K562 (cell line): Measurements from ENCODE around the gene TTYH2. TPM values are rescaled to one million over a fixed set of nuclear protein-coding genes. Genes with fewer than 3 reads are reported as not detected.

ENCODE experiments used
- ATAC-seq: fragments of 200-7000 bp; cut with Tn5 transposase; 3 replicates; pipeline ENCODE4 v1.9.1; 2020; ENCODE audit warnings: moderate library complexity
- BruUV-seq: library from RNA; stranded (reverse); fragments of 400-500 nt; replicated peaks from 2 replicates; lab custom pipeline; 2021; lab: Mats Ljungman, UMichigan
- CTCF ChIA-PET: fragments of 300-600 bp; formaldehyde crosslinking; extraction: SDS; loops from one replicate; lab custom pipeline; 2021; ENCODE audit warnings: low intra/inter-chr PET ratio; lab: Yijun Ruan, JAX
- POLR2A ChIA-PET: fragments of 300-600, 350-650 bp; sonication (Branson Sonifier 250); formaldehyde crosslinking; extraction: SDS; loops from one replicate; lab custom pipeline; 2021; ENCODE audit warnings: antibody characterized with exemption, inconsistent platforms; lab: Yijun Ruan, JAX
- DNase-seq, 4 experiments: peaks; one replicate each; pipeline versions ENCODE4 v3.0.0 to v3.0.0-alpha.2; 2011 to 2018; ENCODE audit warnings: low spot score in 3 of 4, mixed read lengths in 3 of 4; ENCODE audit errors: extremely low read depth in 1 of 4
- FAIRE-seq: peaks from 2 replicates; lab custom pipeline; 2011; peaks lifted over from hg19 to GRCh38; lab: Jason Lieb, UNC
- H2AFZ ChIP-seq: 2 replicates; pipeline ENCODE4 v1.6.0; 2011; ENCODE audit warnings: low read depth, low read length, control low read depth, inconsistent platforms
- H3K27ac ChIP-seq: fragments of 200-600 bp; 3 replicates; pipeline ENCODE4 v1.8.0; 2011; ENCODE audit warnings: low read depth, mild to moderate bottlenecking, control low read depth, inconsistent platforms, low read length, moderate library complexity, mixed read lengths; ENCODE audit errors: extremely low read depth
- H3K27me3 ChIP-seq, 2 experiments: fragments of 300-600 bp in 1 of 2; 2 replicates in 1 of 2; 3 replicates in 1 of 2; pipeline versions ENCODE4 v1.6.0 to v1.8.0; 2011; ENCODE audit warnings: inconsistent platforms in 2 of 2, low read length in 2 of 2, mild to moderate bottlenecking in 1 of 2, mixed read lengths in 1 of 2, moderate library complexity in 1 of 2; ENCODE audit not compliant: control insufficient read depth in 2 of 2, insufficient read depth in 2 of 2
- H3K36me3 ChIP-seq: fragments of 300-600 bp; 3 replicates; pipeline ENCODE4 v1.8.0; 2011; ENCODE audit warnings: mild to moderate bottlenecking, low read length, inconsistent platforms; ENCODE audit not compliant: control insufficient read depth, insufficient read depth
- H3K4me1 ChIP-seq, 2 experiments: fragments of 200-600 bp in 1 of 2; replicated peaks in 1 of 2; 2 replicates in 1 of 2; 3 replicates in 1 of 2; pipeline versions ENCODE4 v1.5.1 to v1.8.0; 2011; ENCODE audit warnings: inconsistent platforms in 2 of 2, low read length in 2 of 2, mild to moderate bottlenecking in 1 of 2, mixed read lengths in 1 of 2, moderate library complexity in 1 of 2; ENCODE audit not compliant: control insufficient read depth in 2 of 2, insufficient read depth in 2 of 2
- H3K4me2 ChIP-seq: 2 replicates; pipeline ENCODE4 v1.6.1; 2011; ENCODE audit warnings: low read length, control low read depth, inconsistent platforms, mixed read lengths; ENCODE audit not compliant: insufficient read depth
- H3K4me3 ChIP-seq: fragments of 200-600 bp; sonication (generic), shearing (Covaris generic); 2 replicates; pipeline ENCODE4 v1.5.1; 2016; ENCODE audit warnings: control low read depth, inconsistent platforms
- H3K79me2 ChIP-seq: fragments of 200-600 bp; 3 replicates; pipeline ENCODE4 v1.8.0; 2011; ENCODE audit warnings: low read length, inconsistent platforms; ENCODE audit not compliant: control insufficient read depth, insufficient read depth
- H3K9ac ChIP-seq, 2 experiments: 2 replicates each; pipeline versions ENCODE4 v1.6.0 to v1.6.1; 2011; ENCODE audit warnings: low read depth in 2 of 2, low read length in 2 of 2, control low read depth in 1 of 2, inconsistent platforms in 1 of 2, mild to moderate bottlenecking in 1 of 2, mixed read lengths in 1 of 2; ENCODE audit not compliant: insufficient read depth in 1 of 2
- H3K9me1 ChIP-seq: one replicate; pipeline ENCODE4 v1.6.0; 2011; ENCODE audit warnings: inconsistent platforms, mild to moderate bottlenecking, low read length, moderate library complexity; ENCODE audit not compliant: control insufficient read depth, insufficient read depth
- H3K9me3 ChIP-seq: replicated peaks from 2 replicates; pipeline ENCODE4 v1.5.1; 2011; ENCODE audit warnings: low read depth, low read length, inconsistent platforms; ENCODE audit not compliant: control insufficient read depth, insufficient read depth
- H4K20me1 ChIP-seq: replicated peaks from 2 replicates; pipeline ENCODE4 v1.6.1; 2011; ENCODE audit warnings: low read length, inconsistent platforms, mixed read lengths; ENCODE audit not compliant: control insufficient read depth, insufficient read depth
- CBX3 ChIP-seq, 2 experiments: IDR thresholded peaks; 1 replicate in 1 of 2; 2 replicates in 1 of 2; pipeline ENCODE4 v1.6.1; 2012; ENCODE audit warnings: inconsistent platforms in 2 of 2, low read length in 2 of 2, borderline replicate concordance in 1 of 2, control low read depth in 1 of 2
- CCAR2 ChIP-seq: fragments of 200-400 bp; formaldehyde crosslinking; IDR thresholded peaks from 2 replicates; pipeline ENCODE4 v1.6.1; 2017; ENCODE audit warnings: mild to moderate bottlenecking, low read depth, low read length
- ERF ChIP-seq: fragments of 450-650 bp; formaldehyde crosslinking; IDR thresholded peaks from 2 replicates; pipeline ENCODE4 v1.4.0; 2020; ENCODE audit warnings: mild to moderate bottlenecking, mixed read lengths
- MAZ ChIP-seq, 2 experiments: fragments of 450-650 bp in 1 of 2; sonication (generic) in 1 of 2; formaldehyde crosslinking; IDR thresholded peaks in 1 of 2; conservative IDR thresholded peaks in 1 of 2; 2 replicates each; pipeline versions ENCODE4 v1.4.0 to v1.5.0; 2020; ENCODE audit warnings: mild to moderate bottlenecking in 1 of 2, missing genetic modification reagents in 1 of 2
- MYBL2 ChIP-seq, 2 experiments: fragments of 450-650 bp in 1 of 2; sonication (generic) in 1 of 2; formaldehyde crosslinking in 1 of 2; IDR thresholded peaks; 2 replicates each; pipeline versions ENCODE4 v1.6.1 to v1.8.1; 2017 to 2022; ENCODE audit warnings: borderline replicate concordance in 1 of 2, inconsistent platforms in 1 of 2, low read depth in 1 of 2, mild to moderate bottlenecking in 1 of 2, missing genetic modification reagents in 1 of 2, moderate library complexity in 1 of 2
- RAD51 ChIP-seq: fragments of 450-650 bp; IDR thresholded peaks from 2 replicates; pipeline ENCODE4 v1.7.1; 2016; ENCODE audit warnings: low read depth, mild to moderate bottlenecking, borderline replicate concordance
- SOX6 ChIP-seq: fragments of 450-650 bp; IDR thresholded peaks from 2 replicates; pipeline ENCODE4 v1.6.1; 2014; ENCODE audit warnings: mild to moderate bottlenecking
- ZNF696 ChIP-seq: fragments of 250-450 bp; sonication (Bioruptor Pico); conservative IDR thresholded peaks from 2 replicates; pipeline ENCODE4 v1.4.0; 2020; ENCODE audit warnings: mild to moderate bottlenecking, moderate library complexity
- whole genome bisulfite sequencing: fragments of 100-300 bp; shearing (Covaris generic); methylation state at CpG from one replicate; pipeline ENCODE4 v1.1.6; 2016; ENCODE audit warnings: low coverage, mixed read lengths; ENCODE audit not compliant: insufficient coverage; ENCODE audit errors: missing lambda C conversion rate; 5-methylcytosine and 5-hydroxymethylcytosine counted together
- in situ Hi-C: fragments of 300-500 bp; cut with MboI; formaldehyde crosslinking; loops from 4 replicates; pipeline ENCODE4 v1.15.0; 2018; ENCODE audit warnings: inconsistent platforms, mixed read lengths
- intact Hi-C: fragments of 100-400 bp; cut with micrococcal nuclease; formaldehyde crosslinking; loops from 2 replicates; pipeline ENCODE4 v1.14.2; 2022
- polyA plus RNA-seq, 8 experiments: library from polyadenylated mRNA; depleted of rRNA in 4 of 8; stranded (reverse) in 5 of 8; unstranded in 3 of 8; fragments of >200 nt; fragmentation: Nextera tagmentation in 2 of 8; fragmentation: Illumina TruSeq in 1 of 8; extraction: Ambion mirVana in 2 of 8; extraction: Trizol in 1 of 8; gene quantifications; 2 replicates each; pipeline versions ENCODE4 v1.2.1 to v1.2.3, GENCODE V29; 2011 to 2014; ENCODE audit warnings: inconsistent platforms in 1 of 8, missing spikeins in 1 of 8
- total RNA-seq, 7 experiments: library from RNA; depleted of rRNA in 6 of 7; stranded (reverse); fragments of >200 nt in 6 of 7; fragmentation: Illumina TruSeq in 2 of 7; extraction: Trizol in 2 of 7; gene quantifications; 2 replicates each; pipeline versions ENCODE4 v1.2.1 to v1.2.3, GENCODE V29; 2011 to 2021; ENCODE audit warnings: low replicate concordance in 1 of 7
- TF ChIP-seq, protein P1 (sequence below): fragments of 250-450 bp; sonication (Bioruptor Pico); IDR thresholded peaks from 2 replicates; pipeline ENCODE4 v1.5.0; 2021; ENCODE audit warnings: mild to moderate bottlenecking, borderline replicate concordance

TTYH2 gene
- total and polyA plus RNA-seq, 9 of the 15 experiments (the other 6 are each of a cell fraction or from before 2014, with no cell fraction given), result 0.03 to 2.0 (median 0.91) TPM

DNA sequence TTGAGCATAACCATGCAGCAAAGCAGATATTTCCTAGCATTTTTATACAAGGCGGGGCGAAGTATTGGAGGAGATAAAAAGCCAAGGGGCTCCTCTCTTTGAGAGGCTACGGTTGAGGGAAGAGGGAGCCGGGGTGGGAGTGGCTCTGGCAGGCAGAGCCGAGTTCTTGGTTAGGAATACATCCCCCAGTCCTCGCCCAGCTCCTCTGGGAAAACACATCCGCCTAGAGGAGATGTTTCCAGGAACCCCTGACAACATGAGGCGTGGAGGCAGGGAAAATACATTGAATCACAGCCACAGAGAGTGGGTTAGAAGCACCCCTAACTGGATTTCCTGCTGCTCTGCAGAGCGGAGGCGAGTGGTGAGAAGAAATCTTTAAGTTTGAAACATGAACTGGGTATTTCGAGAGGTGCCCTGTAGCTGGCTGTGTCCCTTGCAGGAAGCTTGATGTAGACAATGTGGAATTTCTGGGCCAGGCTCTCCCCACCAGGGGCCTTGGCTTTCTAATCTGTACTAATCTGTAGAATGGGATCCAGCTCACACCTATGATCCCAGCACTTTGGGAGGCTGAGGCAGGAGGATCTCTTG, 27.3 kb downstream of the TTYH2 start:
- H3K4me2 ChIP-seq, result no peak overlapping the region
- H3K9me1 ChIP-seq, result no peaks in the 10 kb centered on the region
- H3K9me3 ChIP-seq, result no peaks in the 10 kb centered on the region
- H3K4me1 ChIP-seq, result peaks cover 0 to 15% of the 10 kb centered on the region in 2 experiments; a peak in 2 of 5 replicates
- in situ Hi-C loops (no loop called here), intact Hi-C loops (no loop called here)
- peaks cover 0 to 16% of the 10 kb centered on the region in 2 experiments; a peak in 2 of 5 replicates for H3K27me3 ChIP-seq
- H3K36me3 ChIP-seq, result no peaks in the 10 kb centered on the region
- no TSS peak for BruUV-seq
- H3K27ac ChIP-seq, result no peak overlapping the region
- no peak for DNase-seq
- H4K20me1 ChIP-seq, result no peaks in the 10 kb centered on the region
- no peaks in the 10 kb centered on the region for H3K79me2 ChIP-seq
- 12% methylated on average over 10 of the region's 11 CpGs for WGBS
- H3K4me3 ChIP-seq, result no peak overlapping the region
- ChIA-PET POLR2A (interaction anchor here (0.6 to 1.0 kb wide), 3 partner anchors 9 to 48 kb away, joined by 3 to 4 read pairs (median 3); no protein-coding TSS in a partner anchor), CTCF (no interaction called here)
- TF ChIP-seq RAD51, result no peak
- TF ChIP-seq MAZ (CRISPR knock-in tag; conservative IDR thresholded peaks at IDR 0.05 in 1 of 2, IDR thresholded peaks at IDR 0.05 in 1 of 2), result no peak
- no peak for TF ChIP-seq MYBL2 (IDR thresholded peaks at IDR 0.05; ENCODE audit: low read depth)
- no peak for TF ChIP-seq MYBL2 (CRISPR knock-in tag; IDR thresholded peaks at IDR 0.05; ENCODE audit: borderline replicate concordance)
- TF ChIP-seq, protein P1, sequence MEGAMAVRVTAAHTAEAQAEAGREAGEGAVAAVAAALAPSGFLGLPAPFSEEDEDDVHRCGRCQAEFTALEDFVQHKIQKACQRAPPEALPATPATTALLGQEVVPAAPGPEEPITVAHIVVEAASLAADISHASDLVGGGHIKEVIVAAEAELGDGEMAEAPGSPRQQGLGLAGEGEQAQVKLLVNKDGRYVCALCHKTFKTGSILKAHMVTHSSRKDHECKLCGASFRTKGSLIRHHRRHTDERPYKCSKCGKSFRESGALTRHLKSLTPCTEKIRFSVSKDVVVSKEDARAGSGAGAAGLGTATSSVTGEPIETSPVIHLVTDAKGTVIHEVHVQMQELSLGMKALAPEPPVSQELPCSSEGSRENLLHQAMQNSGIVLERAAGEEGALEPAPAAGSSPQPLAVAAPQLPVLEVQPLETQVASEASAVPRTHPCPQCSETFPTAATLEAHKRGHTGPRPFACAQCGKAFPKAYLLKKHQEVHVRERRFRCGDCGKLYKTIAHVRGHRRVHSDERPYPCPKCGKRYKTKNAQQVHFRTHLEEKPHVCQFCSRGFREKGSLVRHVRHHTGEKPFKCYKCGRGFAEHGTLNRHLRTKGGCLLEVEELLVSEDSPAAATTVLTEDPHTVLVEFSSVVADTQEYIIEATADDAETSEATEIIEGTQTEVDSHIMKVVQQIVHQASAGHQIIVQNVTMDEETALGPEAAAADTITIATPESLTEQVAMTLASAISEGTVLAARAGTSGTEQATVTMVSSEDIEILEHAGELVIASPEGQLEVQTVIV (CRISPR knock-in tag), result no peak
- TF ChIP-seq ZNF696, result no peak
- TF ChIP-seq SOX6, result no peak
- no peak for TF ChIP-seq CCAR2
- no peak for TF ChIP-seq ERF
- TF ChIP-seq CBX3 (IDR thresholded peaks at IDR 0.05; ENCODE audit: borderline replicate concordance in 1 of 2, low read length in 2 of 2), result no peak
- H2AFZ ChIP-seq, result no peak overlapping the region
- no peak overlapping the region for H3K9ac ChIP-seq
- no peak for ATAC-seq
- no peak for FAIRE-seq
